H1 (cell line): Measurements from ENCODE around the gene MAP7D1. TPM values are rescaled to one million over a fixed set of nuclear protein-coding genes. Genes with fewer than 3 reads are reported as not detected.

Experiments used
- CTCF ChIA-PET: fragments of 300-600 bp; sonication (Branson Sonifier 250); formaldehyde crosslinking; loops from one replicate; lab custom pipeline; 2021; ENCODE audit not compliant: partially characterized antibody; lab: Charles Lee
- POLR2A ChIA-PET: fragments of 300-600 bp; sonication (Branson Sonifier 250); formaldehyde crosslinking; loops from one replicate; lab custom pipeline; 2021; ENCODE audit warnings: inconsistent platforms; ENCODE audit not compliant: partially characterized antibody; lab: Charles Lee
- DNase-seq, 2 experiments: peaks; one replicate each; pipeline versions ENCODE4 v3.0.0 to v3.0.0-alpha.2; 2010 to 2022; ENCODE audit warnings: low spot score in 2 of 2, low read depth in 1 of 2, mixed read lengths in 1 of 2
- FAIRE-seq: peaks from 2 replicates; lab custom pipeline; 2011; peaks lifted over from hg19 to GRCh38; lab: Jason Lieb, UNC
- H2AFZ ChIP-seq: 2 replicates; pipeline ENCODE4 v1.8.1; 2012; ENCODE audit warnings: low read length, inconsistent platforms
- H2AK5ac ChIP-seq: 2 replicates; pipeline ENCODE4 v1.6.1; 2013; ENCODE audit warnings: low read depth, low read length
- H2BK120ac ChIP-seq: replicated peaks from 2 replicates; pipeline ENCODE3; 2013; ENCODE audit warnings: low read depth, low read length, inconsistent platforms
- H2BK12ac ChIP-seq: 2 replicates; pipeline ENCODE4 v1.6.1; 2013; ENCODE audit warnings: low read depth, low read length
- H2BK15ac ChIP-seq: 2 replicates; pipeline ENCODE4 v1.6.1; 2013; ENCODE audit warnings: low read length
- H2BK20ac ChIP-seq: 2 replicates; pipeline ENCODE4 v1.6.1; 2013; ENCODE audit warnings: low read length
- H2BK5ac ChIP-seq: 2 replicates; pipeline ENCODE4 v1.6.1; 2013; ENCODE audit warnings: low read depth, low read length
- H3K14ac ChIP-seq: 2 replicates; pipeline ENCODE4 v1.6.1; 2013; ENCODE audit warnings: inconsistent platforms; ENCODE audit not compliant: insufficient read length
- H3K18ac ChIP-seq: 2 replicates; pipeline ENCODE4 v1.6.1; 2013; ENCODE audit warnings: low read length; ENCODE audit errors: extremely low read depth
- H3K23ac ChIP-seq: 2 replicates; pipeline ENCODE4 v1.6.1; 2013; ENCODE audit warnings: inconsistent platforms; ENCODE audit not compliant: insufficient read length
- H3K23me2 ChIP-seq: 2 replicates; pipeline ENCODE4 v1.6.1; 2013; ENCODE audit warnings: low read depth, low read length
- H3K27ac ChIP-seq: 2 replicates; pipeline ENCODE4 v1.6.1; 2011; ENCODE audit warnings: low read depth, low read length, inconsistent platforms
- H3K27me3 ChIP-seq, 4 experiments: replicated peaks in 1 of 4; 1 replicate in 1 of 4; 2 replicates in 3 of 4; pipeline versions ENCODE4 v1.6.1 to v1.8.1; 2011 to 2013; ENCODE audit warnings: low read length in 3 of 4, mild to moderate bottlenecking in 3 of 4, inconsistent platforms in 2 of 4, mixed read lengths in 2 of 4, moderate library complexity in 1 of 4; ENCODE audit not compliant: control insufficient read depth in 3 of 4, insufficient read depth in 3 of 4; ENCODE audit errors: extremely low read depth in 1 of 4
- H3K36me3 ChIP-seq, 4 experiments: 2 replicates each; pipeline versions ENCODE4 v1.6.1 to v1.8.1; 2011 to 2013; ENCODE audit warnings: mild to moderate bottlenecking in 4 of 4, low read length in 3 of 4, moderate library complexity in 2 of 4, control low read depth in 1 of 4, inconsistent platforms in 1 of 4; ENCODE audit not compliant: insufficient read depth in 4 of 4, control insufficient read depth in 2 of 4
- H3K4ac ChIP-seq: replicated peaks from 2 replicates; pipeline ENCODE3; 2013; ENCODE audit warnings: low read length, low read depth, mixed read lengths, inconsistent platforms; ENCODE audit not compliant: insufficient read length
- H3K4me1 ChIP-seq, 4 experiments: replicated peaks in 1 of 4; 1 replicate in 1 of 4; 2 replicates in 3 of 4; pipeline versions ENCODE4 v1.6.1 to v1.8.1; 2011 to 2013; ENCODE audit warnings: low read length in 3 of 4, inconsistent platforms in 2 of 4, mixed read lengths in 1 of 4; ENCODE audit not compliant: insufficient read depth in 4 of 4, control insufficient read depth in 3 of 4
- H3K4me2 ChIP-seq, 2 experiments: 2 replicates each; pipeline versions ENCODE4 v1.6.1 to v1.8.1; 2011 to 2013; ENCODE audit warnings: low read depth in 2 of 2, low read length in 2 of 2, control low read depth in 1 of 2, inconsistent platforms in 1 of 2, mild to moderate bottlenecking in 1 of 2; ENCODE audit not compliant: insufficient read depth in 1 of 2
- H3K4me3 ChIP-seq, 4 experiments: fragments of 200-600, 300-600 bp in 1 of 4; sonication (generic), shearing (Covaris generic), sonication (Bioruptor Twin) in 1 of 4; 2 replicates each; pipeline versions ENCODE4 v1.5.1 to v1.8.1; 2011 to 2016; ENCODE audit warnings: low read length in 4 of 4, low read depth in 3 of 4, control low read depth in 2 of 4, inconsistent platforms in 2 of 4, mild to moderate bottlenecking in 2 of 4, mixed read lengths in 1 of 4, moderate library complexity in 1 of 4; ENCODE audit not compliant: insufficient read depth in 2 of 4; ENCODE audit errors: extremely low read depth in 1 of 4
- H3K56ac ChIP-seq: replicated peaks from 2 replicates; pipeline ENCODE3; 2013; ENCODE audit warnings: low read depth, mild to moderate bottlenecking, mixed read lengths, low read length, inconsistent platforms; ENCODE audit not compliant: insufficient read length
- H3K79me1 ChIP-seq: 2 replicates; pipeline ENCODE4 v1.6.1; 2013; ENCODE audit warnings: low read depth, low read length, control low read depth
- H3K79me2 ChIP-seq, 2 experiments: 2 replicates each; pipeline versions ENCODE4 v1.6.1 to v1.8.1; 2012 to 2013; ENCODE audit warnings: low read length in 2 of 2, mild to moderate bottlenecking in 2 of 2, inconsistent platforms in 1 of 2; ENCODE audit not compliant: insufficient read depth in 2 of 2, control insufficient read depth in 1 of 2
- H3K9ac ChIP-seq, 4 experiments: replicated peaks in 1 of 4; 1 replicate in 1 of 4; 2 replicates in 3 of 4; pipeline versions ENCODE4 v1.6.1 to v1.8.1; 2011 to 2013; ENCODE audit warnings: low read depth in 3 of 4, low read length in 3 of 4, control low read depth in 2 of 4, mild to moderate bottlenecking in 2 of 4, moderate library complexity in 2 of 4, inconsistent platforms in 1 of 4; ENCODE audit errors: extremely low read depth in 1 of 4
- H3K9me3 ChIP-seq, 2 experiments: 2 replicates each; pipeline versions ENCODE4 v1.6.1 to v1.8.1; 2012 to 2013; ENCODE audit warnings: mild to moderate bottlenecking in 2 of 2, moderate library complexity in 2 of 2, control low read depth in 1 of 2, inconsistent platforms in 1 of 2, low read depth in 1 of 2, low read length in 1 of 2, mixed read lengths in 1 of 2; ENCODE audit not compliant: insufficient read depth in 2 of 2
- H4K20me1 ChIP-seq, 2 experiments: replicated peaks in 1 of 2; 2 replicates each; pipeline versions ENCODE3 to v1.8.1; 2011 to 2013; ENCODE audit warnings: inconsistent platforms in 2 of 2, low read length in 2 of 2, mild to moderate bottlenecking in 1 of 2; ENCODE audit not compliant: insufficient read depth in 2 of 2, control insufficient read depth in 1 of 2
- H4K5ac ChIP-seq: 2 replicates; pipeline ENCODE4 v1.6.1; 2013; ENCODE audit warnings: low read length, low read depth, mixed read lengths, inconsistent platforms; ENCODE audit not compliant: insufficient read length
- H4K8ac ChIP-seq: 2 replicates; pipeline ENCODE4 v1.8.0; 2013; ENCODE audit warnings: mild to moderate bottlenecking, moderate library complexity, low read length, inconsistent platforms; ENCODE audit not compliant: insufficient read depth; ENCODE audit errors: extremely low read depth
- H4K91ac ChIP-seq: replicated peaks from 2 replicates; pipeline ENCODE3; 2013; ENCODE audit warnings: low read length, mixed read lengths, inconsistent platforms; ENCODE audit not compliant: insufficient read length
- ASH2L ChIP-seq: fragments of 200-600, 300-600 bp; sonication (generic); IDR thresholded peaks from one replicate; pipeline ENCODE4 v1.7.1; 2017; ENCODE audit warnings: low read length
- CEBPB ChIP-seq: IDR thresholded peaks from 2 replicates; pipeline ENCODE4 v1.6.1; 2012; ENCODE audit warnings: low read depth, low read length
- NANOG ChIP-seq: IDR thresholded peaks from 2 replicates; pipeline ENCODE4 v1.6.1; 2011; ENCODE audit warnings: low read length, low read depth, mild to moderate bottlenecking, inconsistent platforms; ENCODE audit not compliant: insufficient read depth, poor library complexity, severe bottlenecking
- POLR2AphosphoS5 ChIP-seq: IDR thresholded peaks from 2 replicates; pipeline ENCODE4 v1.6.1; 2011; ENCODE audit warnings: low read depth, low read length
- RAD21 ChIP-seq, 2 experiments: IDR thresholded peaks in 1 of 2; conservative IDR thresholded peaks in 1 of 2; 2 replicates each; pipeline ENCODE4 v1.6.1; 2011; ENCODE audit warnings: low read depth in 2 of 2, low read length in 2 of 2, improper control_type of control experiment in 1 of 2, inconsistent platforms in 1 of 2, mild to moderate bottlenecking in 1 of 2, moderate library complexity in 1 of 2
- RBBP5 ChIP-seq: IDR thresholded peaks from 2 replicates; pipeline ENCODE4 v1.7.1; 2012; ENCODE audit warnings: low read depth, mild to moderate bottlenecking, inconsistent platforms, low read length, moderate library complexity, borderline replicate concordance
- SIN3A ChIP-seq, 2 experiments: IDR thresholded peaks in 1 of 2; conservative IDR thresholded peaks in 1 of 2; 2 replicates each; pipeline ENCODE4 v1.6.1; 2011 to 2012; ENCODE audit warnings: low read length in 2 of 2, improper control_type of control experiment in 1 of 2, low read depth in 1 of 2, mild to moderate bottlenecking in 1 of 2
- SP2 ChIP-seq: IDR thresholded peaks from 2 replicates; pipeline ENCODE4 v1.6.1; 2012; ENCODE audit warnings: mild to moderate bottlenecking, low read length, inconsistent platforms
- SP4 ChIP-seq: IDR thresholded peaks from 2 replicates; pipeline ENCODE4 v1.6.1; 2012; ENCODE audit warnings: low read length, inconsistent platforms
- SRF ChIP-seq: IDR thresholded peaks from 2 replicates; pipeline ENCODE4 v1.6.1; 2011; ENCODE audit warnings: mild to moderate bottlenecking, low read depth, low read length, moderate library complexity
- SUZ12 ChIP-seq: fragments of 200-600 bp; sonication (generic); IDR thresholded peaks from 2 replicates; pipeline ENCODE4 v1.6.1; 2012; ENCODE audit warnings: mild to moderate bottlenecking, inconsistent platforms, low read length, moderate library complexity, mixed read lengths
- TAF7 ChIP-seq: optimal IDR thresholded peaks from 2 replicates; pipeline ENCODE3; 2011; ENCODE audit warnings: low read depth, mild to moderate bottlenecking, inconsistent platforms, low read length, moderate library complexity, borderline replicate concordance
- WGBS, 2 experiments: shearing (Covaris generic) in 1 of 2; methylation state at CpG; one replicate each; pipeline versions ENCODE4 v1.1.6 to v1.1.7; 2013 to 2015; ENCODE audit warnings: low lambda C conversion rate in 2 of 2, mixed read lengths in 2 of 2, inconsistent platforms in 1 of 2, low coverage in 1 of 2, missing lambda C conversion rate in 1 of 2; ENCODE audit not compliant: insufficient replicate concordance in 2 of 2, insufficient coverage in 1 of 2, insufficient read length in 1 of 2; ENCODE audit errors: extremely low coverage in 1 of 2, missing lambda C conversion rate in 1 of 2; 5-methylcytosine and 5-hydroxymethylcytosine counted together
- polyA plus RNA-seq, 7 experiments: library from polyadenylated mRNA; depleted of rRNA in 3 of 7; stranded (reverse) in 5 of 7; unstranded in 2 of 7; fragments of >200 nt in 5 of 7; fragments of 200-250 nt in 2 of 7; gene quantifications; 1 replicate in 5 of 7; 2 replicates in 1 of 7; 4 replicates in 1 of 7; pipeline versions ENCODE4 v1.2.1 to v1.2.3, GENCODE V29; 2011 to 2013; ENCODE audit warnings: missing spikeins in 2 of 7, mixed read lengths in 2 of 7
- total RNA-seq: library from RNA; stranded (reverse); fragmentation: NEBNext Ultra II Directional; extraction: Animal tissue kit (Norgen Biotek cat#: 25700); gene quantifications from 2 replicates; pipeline ENCODE4 v1.2.1, GENCODE V29; 2021
- TF ChIP-seq, protein P1 (sequence below): IDR thresholded peaks from 2 replicates; pipeline ENCODE4 v1.6.1; 2011; ENCODE audit warnings: low read length, improper control_type of control experiment

The MAP7D1 gene
- total and polyA plus RNA-seq, 2 of the 8 experiments (the other 6 are each of a cell fraction or from before 2014, with no cell fraction given), result 18.2 to 52.4 TPM

DNA sequence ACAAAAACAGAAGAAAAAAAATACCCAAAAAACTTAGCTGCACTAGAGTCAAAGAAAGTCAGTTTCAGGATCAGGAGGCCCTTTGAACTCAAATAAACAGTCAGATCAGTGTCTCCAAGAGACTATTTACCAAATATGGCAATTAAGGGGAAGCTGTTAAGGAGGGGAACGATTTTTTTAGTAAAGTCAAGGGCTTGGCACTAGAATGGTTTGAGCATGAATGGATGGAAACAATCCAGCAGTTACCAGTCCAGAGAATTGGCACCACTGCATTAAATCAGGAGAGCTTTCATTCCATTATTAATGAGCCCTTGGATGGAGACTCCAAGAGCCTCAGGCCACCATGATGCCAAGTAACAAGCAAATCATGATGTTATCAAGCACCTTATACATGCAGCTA is 13.8 kb upstream of the MAP7D1 start:
- H3K23me2 ChIP-seq, result no peaks in the 10 kb centered on the region
- H2BK12ac ChIP-seq, result no peak overlapping the region
- no peak overlapping the region for H3K27ac ChIP-seq
- H2BK15ac ChIP-seq, result no peak overlapping the region
- POLR2A ChIA-PET, result no interaction called here
- H2BK20ac ChIP-seq, result no peak overlapping the region
- DNase-seq (no peak), FAIRE-seq (no peak)
- no peaks in the 10 kb centered on the region for H3K27me3 ChIP-seq
- peaks cover 0 to 2% of the 10 kb centered on the region in 2 experiments for H4K20me1 ChIP-seq
- H3K9ac ChIP-seq, result no peak overlapping the region
- no peak overlapping the region for H4K8ac ChIP-seq
- H2AK5ac ChIP-seq, result no peak overlapping the region
- H3K4me1 ChIP-seq, result no peaks in the 10 kb centered on the region
- H3K23ac ChIP-seq, result no peak overlapping the region
- no peak overlapping the region for H3K4me3 ChIP-seq
- H3K9me3 ChIP-seq, result no peaks in the 10 kb centered on the region
- WGBS, 2 experiments, result 86% methylated on average over 1 of the region's 1 CpG; no CpG with 5 or more reads in 1 of the 2 experiments
- no peak overlapping the region for H4K91ac ChIP-seq
- H2BK120ac ChIP-seq, result no peak overlapping the region
- CTCF ChIA-PET, result interaction anchor here (0.6 to 20.9 kb wide), 4 partner anchors 9 to 37 kb away, joined by 3 to 738 read pairs (median 6); partner anchors contain the start of gene ADPRS
- H3K79me2 ChIP-seq, result no peaks in the 10 kb centered on the region
- no peak overlapping the region for H3K14ac ChIP-seq
- no peak overlapping the region for H4K5ac ChIP-seq
- no peak overlapping the region for H2AFZ ChIP-seq
- peaks cover 0 to 3% (median 0%) of the 10 kb centered on the region in 4 experiments; a peak in 4 of 8 replicates for H3K36me3 ChIP-seq
- no peak overlapping the region for H3K18ac ChIP-seq
- no peak overlapping the region for H2BK5ac ChIP-seq
- H3K4me2 ChIP-seq, result no peak overlapping the region
- no peak overlapping the region for H3K56ac ChIP-seq
- H3K4ac ChIP-seq, result no peak overlapping the region
- 0 out of 2 replicates have a peak, but pooled peaks cover 4% of the 10 kb centered on the region for H3K79me1 ChIP-seq
- TF ChIP-seq ASH2L (no peak), SP2 (no peak), RAD21 (IDR thresholded peaks at IDR 0.05 in 1 of 2, conservative IDR thresholded peaks at IDR 0.05 in 1 of 2; ENCODE audit: low read depth in 2 of 2, low read length in 2 of 2) (no peak), CEBPB (no peak), NANOG (no peak), SIN3A (conservative IDR thresholded peaks at IDR 0.05 in 1 of 2, IDR thresholded peaks at IDR 0.05 in 1 of 2; ENCODE audit: low read depth in 1 of 2, low read length in 2 of 2) (no peak), POLR2AphosphoS5 (no peak), SUZ12 (no peak), TAF7 (no peak), SRF (no peak), SP4 (no peak), RBBP5 (no peak)
- TF ChIP-seq, protein P1, sequence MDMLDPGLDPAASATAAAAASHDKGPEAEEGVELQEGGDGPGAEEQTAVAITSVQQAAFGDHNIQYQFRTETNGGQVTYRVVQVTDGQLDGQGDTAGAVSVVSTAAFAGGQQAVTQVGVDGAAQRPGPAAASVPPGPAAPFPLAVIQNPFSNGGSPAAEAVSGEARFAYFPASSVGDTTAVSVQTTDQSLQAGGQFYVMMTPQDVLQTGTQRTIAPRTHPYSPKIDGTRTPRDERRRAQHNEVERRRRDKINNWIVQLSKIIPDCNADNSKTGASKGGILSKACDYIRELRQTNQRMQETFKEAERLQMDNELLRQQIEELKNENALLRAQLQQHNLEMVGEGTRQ, result no peak
